ENCODE results near the gene IGSF9B. TPM values are rescaled to one million over a fixed set of nuclear protein-coding genes. Genes with fewer than 3 reads are reported as not detected.

The IGSF9B gene
- total RNA-seq, 1 experiment from 2014 or later, result 0.31 TPM

DNA sequence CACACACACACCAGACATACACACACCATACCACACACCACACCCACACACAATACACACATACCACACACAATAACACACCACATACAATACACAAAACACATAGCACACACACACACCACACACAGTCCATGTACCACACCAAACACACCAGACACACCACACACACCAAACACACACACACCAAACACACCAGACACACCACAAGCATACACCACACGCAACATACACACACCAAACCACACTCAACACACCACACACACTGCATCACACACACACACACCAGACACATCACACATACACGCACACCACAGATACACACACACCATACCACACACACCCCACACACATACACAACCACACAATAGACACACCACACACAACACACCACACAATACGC, 54.8 kb downstream of the IGSF9B start:
- DNase-seq (ENCODE audit: low spot score), result no peak

DNA sequence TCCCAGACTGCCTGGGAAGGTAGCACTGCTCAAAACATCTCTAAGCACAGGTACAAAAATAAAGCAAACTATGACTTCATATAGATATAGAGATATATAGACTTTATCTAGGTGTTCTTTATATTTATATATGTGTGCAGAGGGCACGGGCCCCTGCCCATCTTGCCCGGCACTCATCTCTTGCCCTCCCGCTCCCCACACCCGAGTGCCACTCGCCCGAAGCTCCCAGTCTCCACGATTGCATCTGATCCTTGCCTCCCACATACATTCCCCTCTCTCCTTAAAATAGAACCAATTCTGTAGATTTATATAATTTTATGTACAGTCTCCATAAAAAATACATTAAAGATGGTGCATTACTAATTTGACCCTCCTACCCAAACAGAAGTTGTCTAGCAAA, 55.5 kb downstream of the IGSF9B start:
- no peak for DNase-seq (ENCODE audit: low spot score)

DNA sequence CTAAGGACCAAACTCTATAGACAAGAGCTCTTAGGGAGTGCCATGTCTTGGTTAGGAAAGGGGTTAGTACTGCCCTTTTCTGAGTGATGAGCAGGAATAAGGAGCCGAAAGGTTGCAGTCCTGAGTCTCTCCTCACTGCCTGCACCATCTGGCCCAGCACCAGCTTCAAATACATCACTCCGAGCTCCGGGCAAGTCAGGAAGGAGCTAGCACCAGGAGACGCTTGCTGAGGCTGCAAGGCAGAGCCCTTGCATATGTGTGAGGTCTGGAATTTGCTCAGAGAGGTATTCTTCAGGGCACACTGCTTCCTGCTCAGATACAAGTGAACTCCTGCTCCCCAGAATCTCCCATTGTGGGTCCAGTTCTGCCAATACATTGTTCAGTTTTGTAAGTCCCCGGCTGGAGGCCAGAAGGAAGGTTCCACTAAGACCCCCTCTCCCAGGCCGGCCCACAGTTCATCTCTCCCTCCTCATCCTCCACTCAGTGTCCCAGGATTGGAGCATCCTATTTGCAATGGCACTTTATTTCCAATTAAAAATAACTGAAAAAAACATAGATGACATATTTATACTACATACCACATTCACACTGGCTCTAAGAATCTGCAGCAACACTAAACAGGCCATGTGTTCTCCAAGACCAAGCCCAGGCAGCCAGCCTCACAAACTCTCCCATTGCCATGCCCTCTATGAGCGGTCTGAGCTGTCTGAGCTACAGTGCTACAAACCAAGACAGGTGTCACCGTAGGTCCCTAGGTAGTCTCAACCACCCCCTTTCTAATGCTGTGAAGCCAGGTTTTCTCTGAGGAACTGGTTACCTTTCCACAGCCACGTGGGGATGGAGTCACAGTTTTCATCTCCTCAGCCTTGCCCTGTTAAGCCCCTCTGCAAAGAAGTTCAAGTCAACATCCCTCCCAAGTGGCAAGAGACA, 56.3 kb downstream of the IGSF9B start:
- DNase-seq (ENCODE audit: low spot score), result no peak

DNA sequence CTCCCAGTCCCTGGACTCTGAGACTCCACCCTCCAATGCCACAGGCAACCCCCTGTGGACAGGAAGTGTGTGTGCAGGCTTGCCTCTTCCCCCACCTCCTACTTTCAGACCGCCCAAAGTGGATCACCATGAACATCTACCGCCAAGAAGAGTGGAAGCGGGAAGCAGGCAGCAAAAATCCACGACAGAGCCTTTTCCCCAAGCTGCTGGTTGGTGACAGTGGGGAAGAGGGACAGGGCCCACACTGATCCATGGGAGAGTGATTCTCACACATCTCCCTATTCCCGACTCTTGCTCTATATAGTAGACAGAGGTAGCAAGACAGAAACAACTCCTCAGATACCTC, 58.0 kb downstream of the IGSF9B start:
- DNase-seq (ENCODE audit: low spot score), result no peak

DNA sequence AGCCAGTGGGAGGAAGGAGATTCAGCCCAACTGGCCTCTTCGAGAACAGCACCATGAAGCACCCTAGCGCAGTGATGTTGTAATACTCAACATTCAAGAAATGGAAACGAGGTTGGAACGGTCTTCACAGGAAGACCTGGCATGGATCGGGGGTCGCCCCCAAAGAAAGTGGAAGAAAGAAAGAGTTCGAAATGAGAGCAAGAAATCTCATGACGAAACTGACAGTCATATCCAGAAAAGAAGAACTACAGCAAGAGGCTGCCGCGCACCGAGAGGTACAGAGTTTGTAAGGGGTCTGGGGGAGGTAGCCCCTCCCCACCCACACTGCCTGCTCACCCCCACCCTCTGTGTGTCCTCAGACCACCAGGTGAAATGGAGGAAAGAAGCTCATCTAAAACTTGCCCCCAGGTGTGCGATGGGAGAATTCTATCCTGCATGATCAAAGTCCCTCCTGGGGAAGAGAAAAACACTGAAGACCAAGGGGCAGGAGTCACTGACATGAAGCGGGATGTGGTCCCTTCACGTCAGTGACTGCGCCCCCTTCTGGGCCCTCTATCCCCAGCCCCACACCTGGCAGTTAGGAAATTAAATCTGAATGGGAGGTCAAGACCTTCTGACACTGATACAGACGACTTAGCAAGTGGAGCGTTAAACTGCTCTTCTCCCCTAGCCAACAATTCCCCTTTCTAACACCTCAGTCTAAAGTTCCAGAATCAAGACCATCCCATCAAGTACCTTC, 58.6 kb downstream of the IGSF9B start:
- no peak for DNase-seq (ENCODE audit: low spot score)

DNA sequence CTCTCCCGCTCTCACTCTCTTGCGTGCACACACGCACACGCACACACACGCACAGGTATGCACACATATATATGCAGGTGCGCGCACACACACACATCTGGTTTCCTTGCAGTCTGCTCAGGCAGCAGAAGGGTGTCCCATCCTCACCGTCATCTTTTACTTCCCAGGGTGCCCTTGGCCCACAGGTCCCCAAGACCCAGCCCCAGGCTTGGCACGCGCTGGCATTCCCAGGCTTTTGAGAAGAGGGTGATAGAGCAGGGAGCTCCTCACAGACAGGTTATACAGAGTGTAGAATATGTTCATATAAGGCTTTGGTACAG, 59.5 kb downstream of the IGSF9B start:
- no peak for DNase-seq (ENCODE audit: low spot score)

DNA sequence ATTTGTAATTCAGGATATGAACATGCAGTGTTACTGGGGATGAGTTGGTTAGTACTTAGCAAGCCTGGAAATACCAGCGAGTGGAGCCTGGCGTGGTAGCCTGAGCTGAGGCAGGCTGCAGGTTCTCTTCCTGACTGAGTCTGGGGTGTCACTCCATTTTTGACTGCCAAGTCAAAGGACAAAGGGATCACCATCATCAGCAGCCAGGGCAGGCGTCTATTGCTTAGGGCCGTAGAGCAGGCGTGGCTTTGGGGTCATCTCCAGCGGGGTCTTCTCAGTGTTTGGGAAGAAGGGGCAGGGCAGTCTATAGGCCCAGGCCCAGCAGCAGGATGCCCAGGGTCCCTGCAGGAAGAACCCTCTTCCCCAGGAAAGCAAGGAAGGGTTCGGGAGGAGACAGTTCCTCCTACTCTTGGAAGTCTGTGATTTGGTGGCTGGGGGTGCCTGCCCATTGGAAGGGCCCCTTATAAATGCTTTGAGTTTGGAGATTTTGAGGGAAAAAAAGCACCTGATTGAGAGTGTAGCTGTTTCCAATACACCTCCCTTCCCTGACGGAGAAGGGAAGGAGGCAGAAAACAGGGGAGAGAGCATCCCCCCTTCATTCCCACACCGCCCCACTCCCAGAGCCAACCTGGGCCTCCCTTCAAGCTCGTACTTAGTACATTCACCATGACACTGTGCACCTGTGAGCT, 60.0 kb downstream of the IGSF9B start:
- DNase-seq (ENCODE audit: low spot score), result no peak

DNA sequence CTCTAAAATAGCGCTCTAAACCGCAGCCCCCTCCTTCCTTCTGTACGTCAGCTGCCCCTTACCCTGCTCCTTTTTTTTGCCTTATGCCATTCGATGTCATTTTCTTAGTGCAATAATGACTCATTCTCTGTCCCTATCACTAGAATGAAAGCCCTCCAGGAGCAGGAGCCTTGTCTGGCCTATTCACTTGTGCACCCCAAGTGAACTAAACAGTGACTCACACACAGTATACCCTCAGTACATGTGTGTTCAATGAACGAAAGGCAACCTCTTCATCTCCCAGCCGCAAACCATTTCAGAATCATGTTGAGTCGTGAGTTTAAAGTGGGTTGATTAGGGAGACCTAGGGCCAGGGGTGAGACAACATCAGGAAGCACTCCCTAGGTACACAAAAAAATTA, 60.7 kb downstream of the IGSF9B start:
- DNase-seq (ENCODE audit: low spot score), result no peak

DNA sequence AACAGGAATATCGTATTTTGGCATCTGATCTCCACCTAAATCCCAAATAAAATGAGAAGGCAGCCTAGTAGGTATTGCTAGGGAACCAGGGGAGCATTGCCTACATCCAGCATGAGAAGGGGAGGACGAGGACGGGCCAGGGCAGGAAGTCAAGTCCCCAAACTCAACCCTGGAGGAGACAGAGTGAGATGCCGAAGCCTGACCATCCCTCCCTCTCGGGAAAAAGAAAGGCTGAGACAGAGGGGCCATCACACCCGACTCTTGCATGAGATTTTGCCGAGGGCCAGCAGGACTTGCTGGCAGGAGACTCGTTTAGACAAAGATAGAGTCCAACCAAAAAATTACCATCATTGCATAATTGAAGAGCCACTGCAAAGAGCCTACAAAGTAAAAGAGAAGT, 61.2 kb downstream of the IGSF9B start:
- DNase-seq (ENCODE audit: low spot score), result no peak

DNA sequence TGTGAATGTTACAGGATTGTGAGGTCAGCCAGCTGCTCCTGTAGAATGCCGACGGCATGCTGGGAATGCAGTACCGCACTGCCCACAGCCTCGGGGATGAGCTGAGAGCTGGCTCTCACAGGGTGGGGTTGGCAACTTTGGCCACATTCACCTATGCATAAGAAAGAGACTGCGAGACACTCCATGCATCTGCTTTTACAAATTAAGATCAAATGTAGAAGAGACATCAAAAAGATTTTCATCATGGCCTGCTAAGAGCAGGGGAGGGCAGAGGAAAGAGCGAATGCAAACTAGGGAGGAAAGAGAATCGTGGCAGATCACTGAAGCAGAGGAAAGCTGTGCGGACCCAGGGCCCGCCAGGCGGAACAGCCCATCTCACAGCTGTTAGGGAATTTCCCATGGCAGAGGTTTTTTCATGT, 61.7 kb downstream of the IGSF9B start:
- no peak for DNase-seq (ENCODE audit: low spot score)

DNA sequence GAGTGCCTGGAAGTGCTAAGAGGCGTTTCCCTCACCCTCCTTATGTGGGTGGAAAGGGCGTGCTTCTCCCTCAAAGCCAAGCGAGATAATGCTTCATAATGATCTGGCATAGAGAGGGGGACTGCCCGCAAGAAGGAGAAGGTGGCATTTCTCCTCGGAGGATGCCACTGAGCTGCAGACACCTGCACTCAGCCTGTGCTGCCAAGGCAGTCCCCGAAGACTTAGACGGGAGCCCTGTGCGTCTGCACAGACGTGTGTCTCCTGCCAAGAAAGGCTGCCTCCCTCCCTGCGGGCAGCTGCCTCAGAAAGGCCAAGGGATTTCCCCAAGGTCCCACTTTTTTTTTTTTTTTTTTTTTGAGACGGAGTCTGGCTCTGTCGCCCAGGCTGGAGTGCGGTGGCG, 63.4 kb downstream of the IGSF9B start:
- DNase-seq (ENCODE audit: low spot score), result no peak

DNA sequence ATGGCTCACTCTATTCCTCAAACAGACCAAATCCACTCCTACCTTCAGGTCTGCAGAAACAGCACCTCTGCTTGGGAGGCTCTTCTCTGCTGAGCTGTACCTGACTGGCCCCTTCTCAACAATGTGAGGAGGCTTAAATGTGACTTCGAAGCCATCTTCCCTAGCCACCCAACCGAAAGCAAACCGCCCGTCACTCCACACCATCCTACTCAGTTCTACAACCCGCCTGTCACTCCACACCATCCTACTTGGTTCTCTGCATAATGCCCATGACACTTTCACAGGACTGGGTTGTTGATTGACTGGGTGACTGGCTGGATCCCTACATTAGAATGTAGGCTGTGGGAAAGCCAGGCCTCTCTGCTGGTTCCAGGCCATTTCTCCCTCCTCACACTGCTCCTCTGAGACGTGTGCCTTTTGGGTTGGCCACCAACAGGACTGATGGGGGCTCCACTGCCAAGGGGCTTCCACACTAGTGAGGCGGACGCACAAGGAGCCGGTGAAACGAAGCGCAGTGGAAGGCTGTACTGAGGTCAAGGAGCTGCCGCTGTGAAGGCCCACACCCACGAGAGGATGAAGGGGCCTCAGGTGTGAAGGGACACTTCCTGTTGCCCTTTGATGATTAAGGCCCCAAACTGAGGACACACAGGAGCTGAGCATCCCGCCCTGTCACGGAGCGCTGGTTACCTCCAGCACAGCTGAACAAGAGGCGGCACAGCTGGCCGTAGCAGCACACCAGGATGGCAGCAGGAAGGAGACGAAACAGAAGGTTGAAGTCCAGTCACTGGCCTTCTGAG, 64.0 kb downstream of the IGSF9B start:
- no peak for DNase-seq (ENCODE audit: low spot score)

DNA sequence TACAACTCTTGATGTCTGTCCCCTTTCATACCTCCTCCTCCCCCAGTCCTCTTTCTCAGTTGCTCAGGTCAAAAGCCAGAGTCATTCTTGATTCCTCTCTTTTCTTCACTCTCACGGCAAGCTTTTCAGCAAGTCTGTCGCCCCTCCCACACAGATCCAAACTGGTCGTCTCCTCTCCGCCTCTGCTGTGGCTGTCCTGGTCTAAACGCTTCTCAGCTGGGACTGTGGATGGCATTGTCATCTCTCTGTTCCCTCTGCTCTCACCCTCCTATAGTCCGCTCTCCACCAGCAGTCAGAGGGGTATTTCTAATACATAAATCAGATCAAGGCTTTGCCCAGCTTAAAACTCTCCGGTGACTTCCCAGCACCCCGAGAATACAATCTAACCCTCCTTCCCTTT, 64.6 kb downstream of the IGSF9B start:
- no peak for DNase-seq (ENCODE audit: low spot score)

DNA sequence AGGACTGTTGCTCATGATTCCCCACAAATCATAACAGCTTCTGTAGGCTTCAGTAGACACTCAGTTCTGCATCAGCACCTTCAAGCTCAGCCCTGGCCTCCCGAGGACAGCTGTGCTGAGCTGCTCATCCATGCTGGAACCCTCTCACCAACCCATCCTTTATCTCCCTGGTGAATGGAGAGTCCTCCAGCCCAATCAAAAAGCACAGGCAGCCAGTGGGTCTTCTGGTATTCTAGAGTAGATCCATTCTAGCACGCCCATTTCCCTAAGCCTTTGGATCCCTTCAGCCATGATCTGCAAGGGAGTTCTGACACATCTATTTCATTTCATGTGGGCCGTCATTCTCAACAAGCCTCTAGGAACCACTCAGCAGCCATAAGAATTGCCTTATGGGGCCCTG, 66.9 kb downstream of the IGSF9B start:
- no peak for DNase-seq (ENCODE audit: low spot score)

DNA sequence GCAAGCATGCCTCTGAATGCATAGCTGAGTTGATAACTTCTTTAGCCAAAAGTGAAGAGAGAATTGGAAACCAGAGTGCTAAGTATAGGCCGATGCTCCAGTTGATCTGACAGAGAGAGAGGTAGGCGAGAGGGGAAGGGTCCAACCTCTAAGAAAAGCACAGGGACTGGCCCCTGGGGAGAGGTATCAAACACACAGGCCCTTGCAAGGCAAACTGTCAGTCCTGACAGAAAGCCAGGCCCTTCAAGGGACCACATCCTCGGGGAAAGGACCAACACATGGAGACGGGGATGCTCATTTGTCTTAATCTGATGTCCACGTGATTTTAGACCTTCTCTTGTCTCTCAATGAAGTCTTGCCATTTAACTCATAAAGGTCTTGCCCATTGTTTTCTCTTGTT, 67.6 kb downstream of the IGSF9B start:
- DNase-seq (ENCODE audit: low spot score), result no peak

DNA sequence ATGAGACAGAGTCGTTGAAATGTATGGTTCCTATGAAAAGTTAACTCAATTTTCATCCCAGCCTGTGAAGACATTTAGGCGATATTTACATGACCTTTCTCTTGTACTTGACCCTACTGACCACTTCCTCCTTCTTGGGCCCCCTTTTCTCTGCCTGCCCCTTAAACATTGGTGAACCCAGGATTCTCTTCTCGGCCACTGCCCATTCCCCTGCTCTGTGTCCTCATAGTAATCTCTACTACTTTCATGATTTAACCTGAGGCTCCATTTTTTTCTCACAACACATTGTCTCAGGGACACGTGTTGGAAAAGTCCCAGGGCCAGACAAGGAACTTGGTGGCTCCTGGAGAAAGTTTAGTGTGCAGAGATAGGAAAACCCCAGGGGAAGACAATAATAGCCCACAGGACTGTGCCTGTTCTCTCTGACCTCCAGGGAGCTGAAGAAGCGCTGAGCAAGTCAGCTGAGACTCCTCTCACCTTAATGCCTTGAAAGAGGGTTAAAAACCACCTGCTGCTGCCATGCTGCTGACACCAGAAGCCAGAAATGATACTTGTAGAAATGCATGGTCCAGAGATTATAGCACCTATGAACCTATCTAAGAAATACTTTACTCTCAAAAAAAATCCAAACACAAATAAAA, 69.0 kb downstream of the IGSF9B start:
- DNase-seq (ENCODE audit: low spot score), result no peak

DNA sequence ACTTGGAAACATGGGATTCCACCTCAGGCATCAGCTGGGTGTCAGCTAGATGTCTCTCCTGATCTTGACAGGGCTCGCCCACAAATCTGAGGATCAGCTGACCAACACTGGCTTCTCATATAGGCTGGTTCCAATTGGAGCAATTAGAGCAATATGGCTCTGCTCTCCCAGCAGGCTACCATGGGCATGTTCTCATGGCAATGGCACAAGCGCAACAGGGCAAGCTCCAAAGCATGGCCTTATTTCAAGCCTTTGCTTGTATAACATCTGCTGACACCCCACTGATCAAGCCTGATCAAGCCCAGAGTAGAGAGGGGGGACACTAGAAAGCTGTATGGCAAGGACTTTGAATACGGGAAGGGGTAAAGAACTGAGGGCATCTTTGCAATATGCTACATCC, 70.7 kb downstream of the IGSF9B start:
- DNase-seq (ENCODE audit: low spot score), result no peak

DNA sequence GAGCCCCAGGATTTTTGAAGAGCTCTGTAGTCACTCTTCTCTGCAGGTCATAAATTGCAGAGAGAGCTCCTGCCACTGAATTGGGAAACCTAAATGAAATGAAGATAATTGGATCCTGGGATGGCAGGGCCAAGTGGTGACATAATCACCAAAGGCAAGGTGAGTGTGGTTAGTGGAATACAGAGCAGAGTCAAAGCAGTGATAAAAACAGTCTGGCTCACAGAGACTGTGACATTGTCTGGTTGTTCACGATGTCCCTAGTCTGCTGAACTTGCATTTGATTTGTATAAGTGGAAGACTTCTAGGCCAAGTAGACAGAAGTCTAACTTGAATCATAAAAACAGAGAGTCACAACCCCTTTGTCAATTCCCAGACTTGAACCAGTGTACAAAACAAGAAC, 84.6 kb downstream of the IGSF9B start:
- DNase-seq (ENCODE audit: low spot score), result no peak

DNA sequence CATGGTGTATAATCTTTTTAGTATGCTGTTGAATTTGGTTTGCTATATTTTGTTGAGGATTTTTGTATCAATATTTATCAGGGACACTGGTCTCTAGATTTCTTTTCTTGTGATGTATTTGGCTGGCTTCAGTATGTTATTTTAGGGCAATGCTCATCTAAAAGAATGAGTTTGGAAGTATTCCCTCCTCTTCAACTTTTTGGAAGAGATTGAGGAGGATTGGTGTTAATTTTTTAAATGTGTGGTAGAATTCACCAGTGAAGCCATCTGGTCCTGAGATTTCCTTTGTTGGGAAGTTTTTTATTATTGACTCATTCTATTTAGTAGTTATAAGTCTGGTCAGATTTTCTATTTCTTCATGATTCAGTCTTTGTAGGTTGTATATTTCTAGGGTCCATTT, 89.3 kb downstream of the IGSF9B start:
- no peak for DNase-seq (ENCODE audit: low spot score)

DNA sequence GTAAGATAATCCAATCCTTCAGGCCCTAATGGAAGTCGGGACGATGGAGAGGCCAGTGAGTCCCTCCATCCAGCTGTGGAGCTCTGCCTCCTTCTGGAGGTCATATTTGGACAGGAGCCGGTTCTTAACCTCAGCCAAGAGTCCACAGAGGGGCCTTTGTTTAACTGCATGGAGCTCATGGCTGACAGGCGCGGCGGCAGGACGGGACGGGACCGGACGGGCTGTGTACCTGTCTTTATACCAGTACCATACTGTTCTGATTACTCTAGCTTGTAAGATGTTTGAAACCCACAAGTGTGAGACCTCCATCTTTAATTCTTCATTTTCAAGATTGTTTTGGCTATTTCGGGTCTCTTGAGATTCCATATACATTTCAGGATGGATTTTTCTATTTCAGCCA, 91.3 kb downstream of the IGSF9B start:
- DNase-seq (ENCODE audit: low spot score), result no peak

DNA sequence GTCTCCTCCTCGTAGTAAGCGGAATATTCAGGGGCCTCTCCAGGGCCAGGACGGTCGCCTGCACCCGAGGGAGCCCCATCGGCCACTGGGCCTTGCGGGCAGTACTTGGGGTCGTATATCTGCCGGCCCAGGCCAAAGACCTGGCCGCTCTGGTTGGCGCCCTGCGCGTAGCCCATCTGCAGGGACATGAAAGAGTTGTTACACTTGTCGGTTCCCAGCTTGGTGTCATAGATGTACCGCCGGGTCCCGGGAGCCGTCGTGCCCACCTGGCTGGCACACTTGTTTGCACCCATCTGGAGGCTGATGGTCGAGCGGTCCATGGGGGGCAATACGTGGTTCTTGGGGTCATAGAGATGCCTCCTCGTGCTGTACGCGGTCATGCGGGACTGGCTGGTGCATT, 92.0 kb downstream of the IGSF9B start:
- no peak for DNase-seq (ENCODE audit: low spot score)

DNA sequence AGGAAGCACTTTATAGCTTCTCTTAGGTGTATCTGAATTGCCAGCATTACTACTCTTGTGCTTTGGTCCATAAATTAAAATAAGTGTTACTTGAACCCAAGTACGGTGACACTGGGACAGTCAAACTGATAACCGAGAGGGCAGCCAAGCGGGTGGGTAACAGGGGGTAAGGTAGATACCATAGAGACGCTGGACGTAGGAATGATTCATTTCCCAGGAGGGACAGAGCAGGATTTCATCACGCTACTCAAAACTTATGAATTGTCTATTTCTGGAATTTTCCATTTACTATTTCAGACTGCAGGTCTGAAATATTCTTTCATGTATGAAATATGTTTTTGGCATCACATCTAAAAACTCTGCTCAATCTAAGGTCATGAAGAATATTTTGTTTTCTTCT, 96.6 kb downstream of the IGSF9B start:
- DNase-seq (ENCODE audit: low spot score), result no peak
